Endometrial microvascular endothelial cells (primary cell): Measurements from ENCODE around the gene MAST3. TPM values are rescaled to one million over a fixed set of nuclear protein-coding genes. Genes with fewer than 3 reads are reported as not detected.

ENCODE experiments used
- in situ Hi-C: cut with HindIII; loops from 2 replicates; pipeline ENCODE4 v1.10.0; 2017; ENCODE audit warnings: low sequenced_read_pairs, low pct_unique_long_range_greater_than_20kb; ENCODE audit errors: inconsistent ontology term
- total RNA-seq: library from RNA; depleted of rRNA; stranded (reverse); fragments of >200 nt; gene quantifications from one replicate; pipeline ENCODE4 v1.2.3, GENCODE V29; 2015; ENCODE audit errors: inconsistent ontology term

MAST3 gene
- 4.2 TPM for total RNA-seq

DNA sequence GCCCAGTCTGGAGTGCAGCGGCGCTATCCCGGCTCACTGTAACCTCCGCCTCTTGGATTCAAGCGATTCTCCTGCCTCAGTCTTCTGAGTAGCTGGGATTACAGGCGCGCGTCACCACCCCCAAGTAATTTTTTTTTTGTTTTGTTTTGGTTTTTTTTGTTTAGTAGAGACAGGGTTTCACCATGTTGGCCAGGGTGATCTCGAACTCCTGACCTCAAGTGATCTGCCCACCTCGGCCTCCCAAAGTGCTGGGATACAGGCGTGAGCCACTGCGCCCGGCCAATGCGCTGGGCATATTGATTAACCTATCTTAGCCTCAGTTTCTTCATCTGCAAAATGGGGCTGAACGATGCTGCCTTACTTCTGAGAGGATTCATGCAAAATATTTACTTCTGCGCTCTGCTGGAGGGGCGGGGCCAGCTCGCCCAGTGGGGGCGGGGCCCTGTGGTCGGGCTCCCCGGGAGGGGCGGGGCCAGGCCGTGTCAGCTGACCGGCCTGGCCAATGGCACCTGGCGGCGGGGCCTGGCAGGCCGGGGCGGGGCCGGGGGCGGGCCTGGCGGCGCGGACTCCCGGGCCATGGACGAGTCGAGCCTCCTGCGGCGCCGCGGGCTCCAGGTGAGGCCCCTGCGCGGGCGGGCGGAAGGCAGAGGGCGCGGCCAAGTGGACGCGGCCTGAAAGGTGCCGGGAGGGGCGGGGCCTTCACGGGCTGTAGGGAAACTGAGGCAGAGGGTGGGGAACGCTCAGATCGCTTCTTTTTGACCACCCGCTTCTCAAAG lies at the start of gene MAST3:
Gene MAST3, plus strand, starts transcription at position 562 of the 776 bp plus-strand sequence. Its CDS starts 15 bp downstream, at position 577.
- in situ Hi-C loops: no loop called here

GRCh38 chr19:18049385-18049784 lies 48.2 kb upstream of the MAST3 start:
- in situ Hi-C loops: no loop called here

DNA sequence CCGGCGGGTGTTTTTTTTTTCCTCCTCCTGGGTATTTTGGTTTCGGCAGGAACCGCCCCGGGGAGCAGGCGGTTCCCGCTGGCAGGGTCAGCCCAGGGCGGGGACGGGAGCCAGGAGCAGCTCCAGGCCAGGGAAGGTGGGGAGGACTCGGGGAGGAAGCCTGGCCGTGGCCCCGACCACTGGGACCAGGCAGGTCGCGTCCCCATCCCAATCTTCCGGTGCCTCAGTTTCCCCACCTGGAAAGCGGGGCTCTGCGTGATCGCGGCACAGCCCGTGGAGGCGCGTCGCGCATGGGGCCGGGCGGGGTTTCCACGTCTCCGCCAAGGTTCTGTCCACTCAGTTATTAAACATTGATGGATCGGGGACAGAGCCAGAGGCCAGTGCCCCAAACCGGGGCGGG lies 45.7 kb upstream of the MAST3 start:
- in situ Hi-C loops: no loop called here

- in situ Hi-C loops: no loop called here
Measured at GRCh38 chr19:18053576-18054219, 43.9 kb upstream of the MAST3 start.

DNA sequence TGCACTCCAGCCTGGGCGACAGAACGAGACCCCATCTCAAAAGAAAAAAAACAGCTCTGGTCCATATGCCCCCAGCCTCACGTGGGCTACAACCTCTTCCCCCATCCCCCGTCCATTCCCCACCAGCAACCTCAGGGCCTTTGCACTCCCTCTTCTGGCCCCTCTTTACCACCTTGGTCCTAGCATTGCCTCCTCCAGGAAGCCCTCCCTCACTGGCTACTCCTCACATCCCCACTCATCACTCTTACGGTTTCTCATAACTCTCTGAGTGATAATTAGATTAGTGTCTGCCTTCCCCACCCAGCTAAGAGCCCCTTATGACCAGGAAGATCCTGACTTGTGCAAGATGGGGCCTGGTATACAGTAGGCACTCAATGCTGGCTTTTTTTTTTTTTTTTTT lies 41.6 kb upstream of the MAST3 start:
- in situ Hi-C loops: no loop called here

DNA sequence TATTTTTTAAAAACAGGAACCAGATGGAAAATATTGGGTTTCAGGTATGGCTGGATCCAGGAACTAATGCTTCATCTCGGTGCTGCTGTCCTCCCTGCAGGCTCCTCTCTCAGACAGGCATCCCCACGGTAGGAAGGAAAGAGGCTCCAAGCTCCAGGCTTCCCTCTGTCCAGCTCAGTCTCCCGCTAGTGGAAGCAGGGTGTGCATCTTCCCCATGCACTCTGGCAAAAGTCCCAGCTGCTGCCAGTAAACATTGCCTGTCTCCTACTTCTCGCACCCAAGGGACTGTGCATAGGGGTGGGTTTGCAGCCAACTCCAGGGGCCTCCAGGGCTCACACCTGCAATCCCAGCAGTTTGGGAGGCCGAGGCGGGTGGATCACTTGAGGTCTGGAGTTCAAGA lies 40.0 kb upstream of the MAST3 start:
- in situ Hi-C loops: no loop called here

GRCh38 chr19:18058208-18059009 lies 39.2 kb upstream of the MAST3 start:
- in situ Hi-C loops: no loop called here

- in situ Hi-C loops: no loop called here
Measured at GRCh38 chr19:18059297-18059696, 38.3 kb upstream of the MAST3 start.

DNA sequence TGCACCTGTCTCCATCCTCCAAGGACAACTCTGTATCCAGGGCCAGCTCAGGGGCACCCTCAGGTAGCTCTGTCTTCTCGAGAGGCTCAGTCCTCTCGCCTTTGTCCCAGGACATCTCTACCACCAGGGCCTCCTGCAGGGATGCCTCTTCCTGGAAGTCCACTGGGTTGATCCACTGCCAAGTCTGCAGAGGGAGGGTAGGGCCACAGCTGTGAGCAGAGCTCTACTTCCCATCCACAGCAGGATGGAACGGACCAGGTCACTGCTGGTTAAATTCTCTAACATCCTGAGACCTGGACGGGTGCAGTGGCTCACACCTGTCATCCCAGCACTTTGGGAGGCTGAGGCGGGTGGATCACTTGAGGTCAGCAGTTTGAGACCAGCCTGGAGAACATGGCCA lies 37.7 kb upstream of the MAST3 start:
- in situ Hi-C loops: no loop called here

GRCh38 chr19:18060472-18060871 lies 37.1 kb upstream of the MAST3 start:
- in situ Hi-C loops: no loop called here

DNA sequence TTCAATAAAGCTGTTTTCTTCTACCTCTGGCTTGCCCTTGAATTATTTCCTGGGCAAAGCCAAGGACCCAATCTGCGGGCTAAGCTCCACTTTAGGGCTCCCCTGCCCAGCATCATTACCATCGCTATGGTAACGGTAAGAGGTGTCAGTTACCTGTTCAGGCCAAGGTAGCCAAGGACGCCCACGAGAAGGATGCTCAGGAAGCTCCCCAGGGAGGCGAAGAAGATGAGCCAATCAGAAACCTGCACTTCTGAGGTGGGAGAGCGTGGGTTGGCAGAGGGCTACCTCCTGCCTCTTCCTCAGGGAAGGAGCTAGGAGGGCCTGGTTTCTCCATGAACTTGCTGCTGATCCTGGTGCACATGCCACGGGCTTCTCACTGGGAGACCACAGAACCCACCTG lies 35.5 kb upstream of the MAST3 start:
- in situ Hi-C loops: no loop called here

- in situ Hi-C loops: no loop called here
Measured at GRCh38 chr19:18063463-18063862, 34.1 kb upstream of the MAST3 start.

GRCh38 chr19:18065173-18065495 lies 32.4 kb upstream of the MAST3 start:
- in situ Hi-C loops: no loop called here

DNA sequence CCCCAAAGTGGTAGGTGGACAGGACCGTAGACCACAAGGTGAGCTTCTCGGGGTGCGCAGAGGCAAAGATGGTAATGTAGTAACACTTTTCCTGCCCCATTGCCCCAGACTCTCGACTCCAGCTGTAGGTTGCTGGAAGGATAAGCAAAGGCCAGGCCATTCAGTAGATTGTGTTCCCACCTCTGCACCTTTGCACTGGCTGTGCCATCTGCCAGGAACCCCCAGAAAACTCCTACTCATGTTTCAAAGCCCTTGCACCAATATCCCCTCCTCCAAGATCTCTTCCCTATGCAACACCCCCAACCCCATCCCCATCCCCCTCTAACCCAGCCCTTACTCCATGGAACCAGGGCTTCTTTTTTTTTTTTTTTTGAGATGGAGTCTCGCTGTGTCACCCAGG lies 29.2 kb upstream of the MAST3 start:
- in situ Hi-C loops: no loop called here

- in situ Hi-C loops: no loop called here
Measured at GRCh38 chr19:18069383-18069782, 28.2 kb upstream of the MAST3 start.

GRCh38 chr19:18070181-18070580 lies 27.4 kb upstream of the MAST3 start:
- in situ Hi-C loops: no loop called here

DNA sequence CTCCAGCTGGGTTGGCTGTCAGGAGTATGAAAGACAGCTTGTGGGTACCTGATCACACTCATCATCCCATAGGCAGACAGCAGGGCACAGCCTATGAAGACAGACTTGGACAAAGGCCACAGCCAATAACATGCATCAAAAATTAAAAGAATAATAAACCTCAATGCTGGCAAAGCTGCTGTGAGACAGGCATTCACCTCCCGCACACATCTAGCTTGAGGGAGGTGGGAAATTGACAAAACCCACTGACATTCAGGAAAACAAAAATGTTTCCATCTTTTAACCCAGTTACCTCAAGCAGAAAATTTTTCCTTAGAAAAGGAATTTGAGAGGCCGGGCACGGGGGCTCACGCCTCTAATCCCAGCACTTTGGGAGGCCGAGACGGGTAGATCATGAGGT lies 25.2 kb upstream of the MAST3 start:
- in situ Hi-C loops: no loop called here

GRCh38 chr19:18073197-18073596 lies 24.4 kb upstream of the MAST3 start:
- in situ Hi-C loops: no loop called here

DNA sequence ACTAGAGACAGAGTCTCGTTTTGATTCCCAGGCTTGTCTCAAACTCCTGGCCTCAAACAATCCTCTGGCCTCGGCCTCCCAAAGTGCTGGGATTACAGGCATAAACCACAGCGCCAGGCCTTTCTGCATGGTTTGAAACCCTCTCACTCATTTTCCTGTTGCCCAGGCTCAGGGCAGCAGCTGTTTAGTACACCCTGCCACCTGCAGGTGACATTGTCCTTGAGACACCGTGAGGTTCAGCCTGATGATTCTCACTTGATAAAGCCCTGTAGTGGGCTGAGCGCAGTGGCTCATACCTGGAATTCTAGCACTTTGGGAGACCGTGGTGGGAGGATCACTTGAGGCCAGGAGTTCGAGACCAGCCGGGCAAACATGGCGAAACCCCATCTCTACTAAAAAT lies 23.4 kb upstream of the MAST3 start:
- in situ Hi-C loops: no loop called here
